ENCODE data around the gene KIF2C.
"Not testable (repeated sequence)": the region's sequence is repeated elsewhere in the genome, so short reads cannot be mapped to it uniquely, and the experiment has no call there.

Gene KIF2C

DNA sequence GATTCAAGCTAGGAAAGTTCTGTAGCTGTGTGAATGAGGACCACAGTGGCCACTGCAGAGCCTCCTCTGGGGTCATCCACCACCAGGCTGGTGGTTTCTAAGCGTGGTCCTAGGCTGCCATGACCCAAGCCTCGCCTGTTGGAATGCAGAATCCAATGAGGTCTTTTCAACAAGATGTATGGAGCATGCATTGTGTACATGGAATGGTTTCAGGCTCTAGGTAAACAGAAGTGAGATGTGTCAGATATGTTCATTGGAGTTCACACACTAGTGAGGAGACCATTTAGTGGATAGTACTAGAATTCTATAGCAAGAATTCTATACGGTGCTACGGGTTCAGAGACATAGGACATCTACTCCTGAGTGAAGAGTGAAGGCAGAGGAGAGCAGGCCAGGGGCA is 19.4 kb upstream of the KIF2C start:
- DNase-seq, result no peak

DNA sequence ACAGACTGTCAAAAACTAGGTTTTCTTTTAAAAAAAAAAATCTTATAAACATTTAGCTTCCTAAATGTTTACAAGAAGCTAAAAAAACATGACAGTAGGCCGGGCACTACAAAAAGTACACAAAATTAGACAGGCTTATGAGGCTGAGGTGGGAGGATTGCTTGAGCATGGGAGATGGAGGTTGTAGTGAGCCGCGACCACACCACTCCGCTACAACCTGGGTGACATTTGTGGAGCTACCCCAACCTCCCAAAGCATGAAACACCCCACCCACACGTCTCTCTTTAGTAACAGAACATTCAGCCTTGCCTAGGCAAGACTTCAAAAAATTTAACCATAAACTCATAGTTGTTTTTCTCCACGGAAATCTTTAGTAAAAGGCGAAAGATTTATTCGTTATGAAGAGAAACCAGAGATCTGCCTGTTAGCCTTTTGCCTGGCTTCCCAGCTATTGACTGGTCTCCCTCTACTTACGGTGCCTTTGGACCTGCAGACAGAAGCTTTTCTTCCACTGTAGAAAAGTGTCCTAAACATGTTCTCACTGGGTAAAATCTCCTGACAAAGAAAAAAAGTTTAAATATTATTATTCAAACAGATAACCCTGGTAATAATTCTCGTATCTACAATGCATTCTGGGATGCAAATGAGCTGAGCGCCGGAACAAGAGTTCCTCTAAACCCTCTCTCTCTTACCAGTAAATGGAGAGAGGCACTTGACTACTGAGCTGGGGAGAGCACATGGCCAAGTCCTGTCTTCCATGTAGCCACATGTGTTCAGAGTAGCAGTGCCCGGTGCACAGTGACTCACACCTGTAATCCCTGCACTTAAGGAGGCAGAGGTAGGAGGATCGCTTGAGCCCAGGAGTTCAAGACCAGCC is 17.9 kb upstream of the KIF2C start:
- peak; percentile 89 to 90 for DNase-seq

DNA sequence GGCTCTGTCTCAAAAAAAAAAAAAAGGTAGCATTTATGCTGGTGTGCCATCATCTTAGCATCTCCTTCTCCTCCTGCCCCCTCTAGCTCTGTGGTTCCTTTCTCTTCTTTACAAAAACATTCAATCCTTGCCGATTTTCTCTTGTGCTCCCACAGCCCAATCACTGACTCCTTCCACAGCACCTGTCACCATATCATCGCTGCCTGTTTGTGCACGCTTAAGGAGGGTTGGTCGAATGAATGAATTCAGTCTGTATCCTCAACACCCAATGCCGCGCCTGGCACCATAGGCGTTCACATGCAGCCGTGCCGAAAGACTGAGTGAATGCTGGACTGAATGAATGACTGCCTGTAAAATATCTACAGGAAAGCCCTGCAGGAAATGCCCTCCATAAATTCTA is 16.6 kb upstream of the KIF2C start:
- DNase-seq, result no peak

DNA sequence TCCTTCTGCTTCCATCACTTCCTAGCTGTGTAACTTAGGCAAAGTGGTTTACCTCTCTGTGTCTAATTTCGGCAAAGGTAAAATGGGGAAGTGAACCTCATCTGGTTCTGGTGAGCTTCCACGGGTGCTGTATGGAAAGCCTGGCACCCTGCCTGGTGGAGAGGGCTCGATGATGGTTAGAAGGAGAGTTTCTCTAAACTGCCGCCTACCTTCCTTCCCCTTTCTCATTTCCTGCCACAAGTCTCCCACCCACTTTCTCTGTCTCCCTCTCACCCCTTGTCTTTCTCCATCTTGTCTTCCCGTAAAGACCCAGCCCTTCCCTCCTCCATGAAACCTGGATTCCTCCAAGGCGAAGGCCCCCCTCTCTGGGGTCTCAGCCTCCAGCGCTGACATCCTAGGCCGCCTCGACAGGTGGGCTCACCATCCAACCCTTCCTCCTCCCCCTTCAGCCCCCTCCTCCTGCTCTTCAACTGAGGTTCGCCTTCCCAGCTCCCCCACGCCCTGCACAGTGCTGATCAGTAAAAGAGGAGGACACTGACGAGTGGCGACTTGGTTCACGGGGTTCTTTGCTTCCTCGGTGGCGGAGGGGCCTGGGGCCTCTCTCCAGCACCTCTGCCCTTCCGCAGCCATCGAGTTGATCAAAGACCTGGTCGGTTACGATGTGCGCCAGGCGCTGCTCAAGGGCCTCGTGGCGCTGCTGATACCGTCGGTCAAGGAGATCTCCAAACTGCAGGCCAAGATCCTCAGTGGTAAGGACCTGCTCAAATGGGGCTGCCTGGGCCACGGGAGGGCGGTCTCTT is 15.9 kb upstream of the KIF2C start:
- peak; percentile 25 to 55 for DNase-seq

DNA sequence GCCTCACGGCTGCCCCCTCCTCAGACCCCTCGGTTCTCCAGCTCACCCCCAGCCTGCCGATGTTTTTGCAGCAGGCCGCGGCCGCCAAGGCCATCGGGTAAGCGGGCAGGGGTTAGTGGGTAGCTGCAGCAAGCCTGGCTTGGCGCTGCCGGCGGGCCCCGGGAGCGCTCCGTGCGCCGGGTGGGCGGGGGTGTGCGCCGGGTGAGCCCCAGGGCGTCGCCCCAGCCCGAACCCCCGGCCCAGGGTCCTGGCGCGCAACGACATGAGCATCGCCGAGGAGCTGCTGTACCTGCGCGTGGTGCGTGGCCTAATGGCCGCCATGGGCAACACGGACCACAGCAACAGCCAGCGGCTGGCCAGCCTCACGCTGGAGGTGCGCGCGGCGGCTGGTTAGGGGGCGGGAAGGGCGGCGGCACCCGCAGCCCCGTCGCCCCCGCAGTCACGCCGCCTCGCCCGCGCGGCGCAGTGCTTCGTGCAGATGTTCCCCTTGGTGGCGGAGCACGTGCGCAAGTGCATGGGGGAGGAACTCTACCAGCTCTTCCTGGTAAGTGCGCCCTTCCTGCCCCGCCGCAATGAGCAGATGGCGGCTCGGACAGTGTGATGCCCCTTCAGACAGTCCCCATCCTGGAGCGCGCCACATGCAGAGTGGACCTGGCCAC is 15.2 kb upstream of the KIF2C start:
- DNase-seq, result no peak

DNA sequence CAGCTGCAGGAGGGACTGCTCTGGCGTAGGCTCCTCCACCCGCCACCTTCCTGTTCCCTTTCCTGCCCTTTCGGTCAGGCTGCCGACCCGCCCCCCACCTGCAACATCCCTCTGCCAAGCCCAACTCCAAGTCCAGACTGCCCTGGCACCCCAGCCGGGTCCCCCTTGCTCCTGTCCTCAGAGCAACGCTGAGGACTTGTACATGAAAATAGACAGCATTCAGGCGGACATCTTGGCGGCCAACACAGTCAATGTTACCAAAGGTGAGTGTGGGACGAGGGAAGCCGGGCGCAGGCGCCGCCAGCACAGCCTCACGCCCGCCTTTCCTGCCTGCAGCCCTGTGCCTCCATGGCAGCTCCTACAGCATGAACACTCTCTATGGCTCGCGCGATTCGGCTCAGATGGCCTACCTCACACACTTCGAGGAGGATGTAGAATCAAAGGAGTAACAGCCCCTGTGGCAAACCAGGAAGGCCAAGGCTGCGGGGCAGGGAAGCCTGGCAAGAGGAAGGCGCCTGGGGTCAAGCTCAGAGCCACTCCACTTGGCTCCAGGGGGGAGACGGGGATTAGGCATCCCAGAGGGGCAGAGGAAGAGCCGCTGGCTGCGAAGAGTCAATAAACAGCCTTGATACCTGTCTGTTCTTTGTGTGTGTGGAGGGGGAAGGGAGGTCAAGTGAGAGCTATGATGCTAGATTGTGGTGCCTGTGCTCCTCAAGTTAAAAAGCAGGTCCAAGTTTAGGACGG is 14.5 kb upstream of the KIF2C start:
- no peak for DNase-seq

DNA sequence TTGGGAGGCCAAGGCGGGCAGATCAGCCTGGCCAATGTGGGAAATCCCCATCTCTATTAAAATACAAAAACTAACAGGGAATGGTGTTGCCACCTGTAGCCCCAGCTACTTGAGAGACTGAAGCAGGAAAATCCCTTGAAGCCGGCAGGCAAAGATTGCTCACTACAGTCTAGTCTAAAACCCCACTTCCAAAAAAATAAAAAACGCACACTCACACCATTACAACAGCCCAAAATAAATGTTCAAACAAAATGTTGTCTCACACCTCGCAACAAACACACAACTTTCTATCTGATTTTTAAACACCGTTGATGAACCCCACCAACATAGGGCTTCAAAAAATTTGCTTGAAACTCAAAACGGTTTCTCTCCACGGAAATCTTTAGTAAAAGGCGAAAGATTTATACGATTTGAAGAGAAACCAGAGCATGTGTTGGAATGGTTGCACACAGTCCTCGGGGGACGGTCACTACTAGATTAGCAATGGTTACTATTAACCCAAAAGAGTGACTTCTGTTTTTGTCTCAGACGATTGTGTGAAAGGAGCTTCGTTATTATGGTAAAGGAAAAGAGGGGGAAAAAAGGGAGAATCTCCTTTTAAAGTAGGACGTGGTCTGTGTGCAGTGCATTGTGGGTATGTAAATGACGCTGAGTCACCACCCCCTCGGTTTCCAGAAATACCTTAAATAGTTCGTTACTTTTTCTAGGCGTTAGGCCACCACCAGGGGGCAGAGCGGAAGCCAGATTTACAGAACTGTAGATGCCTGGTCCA is 8.7 kb upstream of the KIF2C start, which contains the start of gene RNU5D-1:
TSS of gene RNU5D-1 (minus strand) at position 430 of the 772 bp plus-strand sequence.
- DNase-seq, result peak; percentile 94 to 95

DNA sequence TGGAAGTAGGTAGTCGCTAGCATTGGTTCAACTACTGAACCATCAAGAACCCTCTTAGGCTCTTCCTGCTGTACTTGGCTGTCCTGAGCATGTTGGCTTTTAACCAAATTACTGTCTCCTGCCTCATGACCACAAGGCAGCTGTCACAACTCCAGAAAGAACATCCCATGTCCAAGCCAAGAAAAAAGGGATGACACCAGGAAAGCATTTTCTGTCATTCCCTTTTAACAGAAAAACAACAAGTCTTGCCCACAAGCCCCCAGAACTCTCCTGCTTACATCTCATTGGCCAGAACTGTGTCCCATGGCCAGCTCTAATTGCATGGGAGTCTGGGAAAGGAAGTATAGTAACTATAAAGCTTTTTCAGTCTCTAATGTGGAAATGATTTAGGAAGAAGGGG is 6.3 kb upstream of the KIF2C start:
- no peak for DNase-seq

DNA sequence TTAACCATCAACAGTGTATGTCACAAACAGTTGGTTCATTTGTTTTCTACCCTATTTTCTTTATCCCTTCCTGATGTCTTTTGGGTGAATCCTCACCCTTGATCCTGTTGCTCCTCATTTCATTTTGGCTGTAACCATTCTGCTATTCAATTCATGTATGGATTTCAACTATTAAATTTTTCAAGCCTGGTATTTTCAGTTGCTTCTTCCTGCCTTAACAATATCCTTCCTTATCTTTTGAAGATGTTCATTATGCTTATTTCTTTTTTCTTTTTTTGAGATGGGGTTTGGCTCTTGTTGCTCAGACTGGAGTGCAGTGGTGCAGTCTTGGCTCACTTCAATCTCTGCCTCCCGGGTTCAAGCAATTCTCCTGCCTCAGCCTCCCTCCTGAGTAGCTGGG is 5.9 kb upstream of the KIF2C start:
- DNase-seq, result no peak

DNA sequence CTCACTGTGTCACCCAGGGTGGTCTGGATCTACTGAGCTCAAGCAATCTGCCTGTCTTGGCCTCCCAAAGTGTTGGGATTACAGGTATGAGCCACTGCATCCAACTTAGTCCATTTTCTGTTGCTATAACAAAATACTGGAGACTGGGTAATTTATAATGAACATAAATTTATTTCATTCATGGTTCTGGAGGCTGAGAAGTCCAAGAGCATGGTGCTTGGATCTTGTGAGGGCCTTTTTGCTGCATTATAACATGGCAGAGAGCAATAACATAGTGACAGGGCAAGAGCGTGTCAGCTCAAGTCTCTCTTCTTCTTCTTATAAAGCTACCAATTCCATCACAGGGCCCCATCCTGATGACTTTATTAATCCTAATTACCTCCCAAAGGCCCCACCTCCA is 3.6 kb upstream of the KIF2C start:
- no peak for DNase-seq

DNA sequence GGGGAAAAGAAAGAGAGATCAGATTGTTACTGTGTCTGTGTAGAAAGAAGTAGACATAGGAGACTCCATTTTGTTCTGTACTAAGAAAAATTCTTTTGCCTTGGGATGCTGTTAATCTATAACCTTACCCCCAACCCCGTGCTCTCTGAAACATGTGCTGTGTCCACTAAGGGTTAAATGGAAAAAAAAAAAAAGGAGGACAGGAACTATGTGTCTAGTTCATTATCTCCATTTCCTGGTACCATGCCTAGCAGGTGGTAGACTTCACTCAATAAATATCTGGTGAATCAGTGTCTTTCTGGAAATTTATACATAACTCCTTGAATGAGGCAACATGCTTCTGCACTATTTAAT is 707 bp upstream of the KIF2C start:
- DNase-seq, result not testable (repeated sequence)

DNA sequence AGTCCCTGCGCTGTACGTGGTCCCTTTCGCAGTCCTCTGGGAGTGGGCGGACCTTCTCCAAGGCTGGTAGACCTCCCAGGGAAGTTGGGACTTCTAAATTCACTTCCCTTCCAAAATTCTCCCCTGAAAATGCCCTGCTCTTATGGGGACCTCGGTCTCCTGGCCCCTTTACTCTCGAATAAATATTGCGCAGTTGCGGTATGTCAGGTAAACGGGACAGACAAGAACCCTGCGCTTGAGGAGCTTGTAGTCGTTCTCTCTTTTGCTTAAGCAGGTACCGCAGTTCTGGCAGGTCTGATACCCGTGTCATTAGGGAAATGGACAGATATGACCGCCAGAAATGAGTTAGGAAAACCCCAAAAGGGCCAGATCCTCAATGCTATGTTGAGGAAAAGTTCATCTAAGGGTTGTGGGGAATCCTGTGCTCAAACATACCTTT is 561 bp downstream of the KIF2C start:
- no peak for DNase-seq

DNA sequence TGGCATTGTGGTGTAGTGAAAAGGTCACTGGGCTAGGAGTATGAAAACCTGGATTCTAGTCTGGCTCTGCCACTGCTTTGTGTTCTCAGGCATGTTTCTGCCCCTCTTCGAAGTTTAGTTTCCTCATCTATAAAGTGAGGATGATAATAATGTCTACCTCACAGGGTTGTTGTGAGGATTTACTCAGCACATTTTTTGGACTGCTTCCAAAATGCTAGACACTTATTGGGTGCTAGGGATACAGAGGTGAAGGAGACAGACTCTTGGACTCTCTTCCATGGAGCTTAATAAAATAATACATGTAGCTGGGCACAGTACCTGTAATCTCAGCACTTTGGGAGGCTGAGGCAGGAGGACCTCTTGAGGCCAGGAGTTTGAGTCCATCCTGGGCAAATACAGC is 3.6 kb downstream of the KIF2C start:
- DNase-seq, result no peak

DNA sequence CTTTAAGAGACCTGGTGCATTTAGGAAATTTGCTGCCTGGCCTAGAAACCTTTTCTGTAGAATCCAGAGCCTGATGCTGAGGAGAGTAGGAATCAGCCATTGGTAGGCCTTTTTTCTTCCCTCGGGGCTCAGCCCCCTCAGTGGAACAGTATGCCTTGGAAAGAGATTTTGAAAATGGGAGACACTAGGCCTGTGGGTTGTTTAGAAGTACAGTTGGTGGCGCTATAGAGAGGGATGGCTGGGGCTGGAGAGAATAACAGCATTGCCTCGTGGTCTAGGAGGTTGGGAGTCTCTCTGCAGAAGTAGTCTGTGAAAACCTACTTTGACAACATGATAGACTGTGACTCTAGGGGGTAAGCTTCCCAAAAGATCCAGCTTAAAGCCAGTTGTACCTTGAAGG is 8.2 kb downstream of the KIF2C start:
- no peak for DNase-seq

DNA sequence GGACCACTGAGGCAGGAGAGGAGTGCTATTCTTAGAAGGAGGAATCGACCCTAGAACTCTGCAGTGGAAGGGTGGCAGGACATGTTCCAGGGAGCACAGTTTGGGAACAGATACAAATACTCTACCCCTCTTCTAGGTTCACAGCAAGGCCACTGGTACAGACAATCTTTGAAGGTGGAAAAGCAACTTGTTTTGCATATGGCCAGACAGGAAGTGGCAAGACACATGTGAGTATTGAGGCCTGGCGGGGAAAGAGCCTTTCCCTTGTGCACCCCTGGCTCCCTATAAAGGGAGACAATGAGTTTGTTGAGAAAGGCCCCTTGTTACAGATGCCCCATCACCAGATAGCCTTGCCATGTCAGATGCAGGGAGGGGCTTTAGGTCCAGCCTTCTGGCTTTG is 17.8 kb downstream of the KIF2C start:
- DNase-seq, result no peak

DNA sequence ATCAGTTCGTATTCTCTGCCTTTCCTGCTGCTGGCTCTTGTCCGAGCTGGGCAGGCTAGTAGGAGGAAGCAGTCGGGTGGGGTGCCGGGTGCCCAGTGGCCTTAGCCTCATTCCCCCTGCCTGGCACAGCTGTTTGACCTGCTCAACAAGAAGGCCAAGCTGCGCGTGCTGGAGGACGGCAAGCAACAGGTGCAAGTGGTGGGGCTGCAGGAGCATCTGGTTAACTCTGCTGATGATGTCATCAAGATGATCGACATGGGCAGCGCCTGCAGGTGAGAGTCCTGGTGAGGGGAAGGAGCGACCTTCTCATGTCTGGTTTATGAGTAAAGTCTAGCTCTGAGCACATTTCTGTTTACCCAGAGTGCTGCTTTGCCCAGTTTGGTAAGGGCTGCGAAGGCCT is 19.4 kb downstream of the KIF2C start:
- DNase-seq, result no peak

DNA sequence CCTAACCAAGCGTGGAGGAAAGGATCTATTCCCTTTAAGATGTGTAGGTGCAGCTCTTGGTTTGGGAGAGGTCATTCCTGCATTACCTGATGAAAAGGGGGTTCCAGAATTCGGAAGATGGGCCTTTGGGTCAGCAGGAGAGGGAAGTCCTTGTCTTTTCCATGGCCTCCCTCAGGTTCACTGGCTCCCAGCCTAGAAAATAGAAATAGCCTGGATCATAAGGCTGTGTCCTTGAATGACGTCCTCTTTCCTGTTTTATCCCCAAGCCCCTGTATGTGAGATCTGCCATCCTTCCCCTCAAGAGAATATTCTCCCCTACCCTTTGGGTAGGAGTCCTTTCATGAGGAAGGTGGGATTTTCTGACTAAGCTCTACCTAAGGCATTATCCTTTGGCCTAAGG is 21.2 kb downstream of the KIF2C start:
- no peak for DNase-seq

DNA sequence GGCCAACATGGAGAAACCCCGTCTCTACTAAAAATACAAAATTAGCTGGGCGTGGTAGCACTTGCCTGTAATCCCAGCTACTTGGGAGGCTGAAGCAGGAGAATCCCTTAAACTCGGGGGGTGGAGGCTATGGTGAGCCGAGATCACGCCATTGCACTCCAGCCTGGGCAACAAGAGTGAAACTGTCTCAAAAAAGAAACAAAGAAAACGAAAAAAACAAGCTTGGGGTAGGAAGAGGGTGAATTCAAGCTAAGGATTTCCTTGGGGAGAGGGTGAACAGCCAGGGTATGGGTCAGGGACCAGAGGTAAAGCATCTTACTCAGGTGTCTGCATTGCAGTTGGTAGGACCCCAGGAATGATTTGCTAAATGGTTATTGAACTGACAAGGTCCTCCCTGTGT is 26.8 kb downstream of the KIF2C start:
- DNase-seq, result not testable (repeated sequence)

DNA sequence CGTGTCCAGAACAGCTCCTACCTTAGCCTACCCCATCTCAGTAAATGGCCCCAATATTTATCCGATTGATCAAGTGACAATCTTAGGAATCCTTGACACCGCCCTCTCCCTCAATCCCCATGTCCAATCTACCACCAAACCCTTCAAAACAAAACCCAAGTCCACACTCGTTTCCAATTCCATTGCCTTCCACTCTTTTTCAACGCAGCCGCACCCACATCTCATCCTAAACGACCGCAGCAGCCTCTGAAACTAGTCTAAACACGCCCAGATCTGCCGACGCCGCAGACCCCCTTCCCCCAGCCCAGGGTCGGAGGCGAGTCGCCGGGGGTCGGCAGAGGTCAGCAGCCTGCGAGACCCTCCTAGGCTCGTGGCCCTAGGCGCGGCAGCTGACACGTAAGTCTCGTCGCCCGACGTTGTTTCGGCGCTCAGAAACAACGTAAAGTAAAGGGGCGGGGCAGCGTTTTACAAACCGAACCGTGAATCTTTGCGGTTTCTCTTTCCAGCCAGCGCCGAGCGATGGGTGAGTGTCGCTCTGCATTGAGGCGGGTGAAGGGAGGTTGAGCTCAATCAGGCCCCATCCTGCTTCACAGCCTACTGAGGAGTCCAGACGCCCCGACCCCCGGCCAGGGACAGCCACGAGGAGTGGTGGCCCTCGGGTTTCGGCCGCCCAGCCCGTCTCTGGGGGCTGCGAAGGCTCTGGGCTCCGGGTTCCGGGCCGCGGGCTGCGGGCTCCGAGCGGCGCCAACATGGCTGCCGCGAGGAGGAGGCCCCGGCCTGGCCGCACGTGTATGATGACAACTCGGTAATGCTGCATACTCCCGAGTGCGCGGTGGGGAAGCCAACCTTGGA is 35.7 kb downstream of the KIF2C start, which contains the start of gene RPS8:
TSS of gene RPS8 (plus strand) at position 463 of the 852 bp plus-strand sequence. CDS start at position 520, 57 bp downstream.
- peak; percentile 91 to 92 for DNase-seq

DNA sequence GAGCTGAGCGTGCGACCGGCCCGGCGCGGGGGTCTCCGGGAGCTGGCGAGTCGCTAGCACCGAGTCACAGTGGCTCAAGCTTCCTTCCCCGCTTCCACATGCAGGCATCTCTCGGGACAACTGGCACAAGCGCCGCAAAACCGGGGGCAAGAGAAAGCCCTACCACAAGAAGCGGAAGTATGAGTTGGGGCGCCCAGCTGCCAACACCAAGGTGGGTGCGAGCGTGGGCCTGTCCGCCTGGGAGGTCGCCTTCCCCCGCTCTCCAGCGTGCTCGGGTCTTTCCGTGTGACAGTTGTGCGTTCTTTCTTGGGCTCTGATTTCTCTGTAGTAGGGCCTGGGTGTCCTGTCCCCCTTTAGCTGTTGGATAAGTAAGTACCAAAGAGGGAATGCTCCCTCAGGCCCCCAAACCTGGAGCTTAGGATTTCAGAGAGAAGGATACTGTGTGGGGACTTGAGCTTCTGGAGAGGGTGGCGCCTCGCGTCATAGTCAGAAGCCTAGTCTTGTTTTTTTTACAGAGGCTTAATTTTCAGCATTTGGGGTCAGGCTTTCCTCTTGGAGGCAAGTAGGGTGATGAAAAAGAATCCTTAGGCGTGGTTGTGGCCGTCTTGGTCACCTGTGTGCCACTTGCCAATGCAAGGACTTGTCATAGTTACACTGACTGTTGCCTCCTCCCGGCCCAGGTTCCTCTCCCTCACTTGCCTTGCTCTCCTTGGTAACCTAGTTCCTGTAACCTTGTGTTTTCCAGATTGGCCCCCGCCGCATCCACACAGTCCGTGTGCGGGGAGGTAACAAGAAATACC is 36.5 kb downstream of the KIF2C start:
- peak; percentile 39 to 53 for DNase-seq
